ENCODE measurements around the gene SLC6A16.

- TF ChIP-seq POLR2A (IDR thresholded peaks at IDR 0.05; ENCODE audit: low read depth, low read length) (no peak), POLR2AphosphoS5 (IDR thresholded peaks at IDR 0.05; ENCODE audit: low read depth, low read length) (no peak), TAF1 (IDR thresholded peaks at IDR 0.05; ENCODE audit: low read depth, low read length) (no peak), POU2F2 (IDR thresholded peaks at IDR 0.05; ENCODE audit: low read depth, low read length) (no peak)
These were observed 46.2 kb upstream of the SLC6A16 start for GRCh38 chr19:49371184-49371583.
